CD4-positive, alpha-beta T cell treated with Interleukin-2 at 100 ng/mL for 4 hours (primary cell): ENCODE data around the gene EPN1.
A peak's percentile ranks its signal among the peaks of the same experiment; 100 is the strongest.

ENCODE experiments used
- DNase-seq: peaks from one replicate; pipeline ENCODE4 v3.0.0-alpha.2; 2020; ENCODE audit warnings: low spot score

EPN1 gene

DNA sequence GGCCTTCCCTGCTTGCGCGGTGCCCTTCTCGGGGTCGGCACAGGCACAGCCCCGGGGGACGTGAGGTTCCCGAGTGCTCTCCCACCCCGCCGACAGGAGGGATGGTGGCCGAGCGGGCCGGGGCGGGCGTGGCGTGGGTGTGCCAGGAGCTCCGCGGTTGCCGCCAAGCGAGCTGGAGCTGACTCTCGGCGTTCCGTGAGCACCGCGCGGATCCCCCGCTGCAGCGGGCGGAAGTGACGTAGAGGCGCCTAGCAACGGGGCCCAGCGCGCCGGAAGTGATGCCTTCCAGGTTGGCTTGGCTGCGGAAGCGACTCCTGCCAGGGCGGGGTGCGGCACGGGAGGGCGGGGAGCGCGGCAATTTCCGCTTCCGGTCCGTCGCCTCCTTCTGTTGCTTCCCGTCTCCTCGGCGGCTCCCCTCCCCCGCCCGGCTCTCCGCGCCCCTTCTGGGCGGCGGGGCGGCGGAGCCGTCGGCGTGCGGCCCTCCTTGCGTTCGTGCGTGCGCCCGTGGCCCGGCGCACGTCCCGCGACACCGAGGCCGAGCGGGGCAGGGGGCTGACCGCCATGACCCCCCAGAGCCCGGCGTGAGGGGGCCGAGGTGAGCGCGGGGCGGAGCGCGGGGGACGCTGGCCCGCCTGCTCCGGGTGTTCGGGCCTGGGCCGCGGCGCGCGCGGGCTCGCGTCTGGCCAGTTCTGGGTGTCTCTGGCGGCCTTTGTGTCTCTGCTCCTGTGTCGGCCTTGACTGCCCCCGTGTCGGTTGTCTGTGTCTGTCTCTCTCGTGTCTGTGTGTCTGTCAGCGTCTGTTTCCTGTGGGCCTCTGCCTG, at the start of gene EPN1:
TSS of gene EPN1 (plus strand) at position 386 of the 820 bp plus-strand sequence. CDS start 3,402 bp downstream, outside the sequence.
- peak; percentile 96 for DNase-seq

DNA sequence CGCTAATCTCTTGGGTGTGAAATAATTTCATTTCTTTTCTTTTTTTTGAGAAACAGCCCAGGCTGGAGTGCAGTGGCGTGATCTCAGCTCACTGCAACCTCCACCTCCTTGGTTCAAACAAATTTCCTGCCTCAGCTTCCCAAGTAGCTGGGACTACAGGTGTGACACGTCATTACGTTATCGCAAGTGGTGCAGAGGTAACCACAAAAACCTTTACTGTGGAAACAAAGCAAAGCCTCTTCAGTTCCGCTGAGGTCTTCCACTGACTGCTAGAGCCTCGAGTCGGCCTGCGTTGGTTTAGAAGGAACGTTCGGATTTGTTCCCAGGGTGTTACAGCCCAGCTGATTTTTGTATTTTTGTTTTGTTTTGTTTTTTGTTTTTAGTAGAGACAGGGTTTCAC, 48.7 kb upstream of the EPN1 start:
- DNase-seq = peak; percentile 76

DNA sequence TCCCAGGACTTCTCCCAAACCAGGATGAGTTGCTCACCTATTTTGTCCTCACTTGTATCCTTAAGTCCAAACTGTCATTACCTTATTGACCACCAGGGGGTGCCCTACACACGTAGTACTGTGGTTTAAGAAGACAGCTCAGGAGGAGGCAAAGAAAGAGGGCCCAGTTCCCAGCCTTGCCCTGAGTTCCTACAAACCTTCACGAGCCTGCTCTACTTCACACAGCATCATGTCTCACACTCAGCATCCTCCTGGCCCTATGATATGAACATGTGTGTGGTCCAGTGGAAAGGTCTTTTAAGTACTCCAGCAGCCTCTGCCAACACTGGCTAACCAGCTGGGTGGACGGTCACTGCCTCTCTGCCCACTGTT, 42.6 kb upstream of the EPN1 start:
- peak; percentile 95 for DNase-seq

DNA sequence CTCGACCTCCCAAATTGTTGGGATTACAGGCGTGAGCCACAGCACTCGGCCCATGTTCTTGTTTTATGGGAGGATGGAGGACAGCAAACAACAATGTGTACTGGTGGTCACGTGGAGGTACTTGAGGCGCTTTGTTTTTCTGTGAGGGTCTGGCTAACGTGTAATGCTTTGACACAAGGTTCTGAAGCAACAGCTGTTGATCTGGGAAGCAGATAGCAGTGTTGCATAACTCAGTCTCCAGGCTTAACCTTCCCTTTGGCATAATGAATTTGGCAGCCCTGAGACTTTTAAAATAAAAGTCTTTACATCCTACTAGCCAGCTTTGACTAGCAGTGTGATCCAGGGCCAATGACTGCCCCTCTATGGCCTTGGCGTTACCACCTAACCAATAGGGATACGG, 41.2 kb upstream of the EPN1 start:
- DNase-seq = no peak

DNA sequence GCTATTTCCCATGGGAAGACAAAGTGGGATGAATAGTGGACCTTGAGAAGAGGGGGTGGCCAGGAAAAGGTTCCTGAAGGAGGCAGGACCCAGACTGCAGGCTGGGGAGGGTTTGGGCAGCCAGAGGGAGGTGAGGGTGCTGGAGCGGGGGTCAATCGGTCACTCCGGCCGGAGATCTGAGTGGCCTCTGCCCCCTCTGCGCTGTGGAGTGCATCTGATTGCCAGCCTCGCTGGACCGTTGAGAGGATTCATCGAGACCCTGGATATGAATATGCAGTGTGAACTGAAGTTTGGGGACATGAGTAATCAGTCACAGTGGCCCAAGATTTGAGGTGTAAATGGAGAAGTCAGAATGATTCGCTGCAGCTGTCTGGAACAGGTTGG, 39.7 kb upstream of the EPN1 start:
- peak; percentile 12 for DNase-seq

DNA sequence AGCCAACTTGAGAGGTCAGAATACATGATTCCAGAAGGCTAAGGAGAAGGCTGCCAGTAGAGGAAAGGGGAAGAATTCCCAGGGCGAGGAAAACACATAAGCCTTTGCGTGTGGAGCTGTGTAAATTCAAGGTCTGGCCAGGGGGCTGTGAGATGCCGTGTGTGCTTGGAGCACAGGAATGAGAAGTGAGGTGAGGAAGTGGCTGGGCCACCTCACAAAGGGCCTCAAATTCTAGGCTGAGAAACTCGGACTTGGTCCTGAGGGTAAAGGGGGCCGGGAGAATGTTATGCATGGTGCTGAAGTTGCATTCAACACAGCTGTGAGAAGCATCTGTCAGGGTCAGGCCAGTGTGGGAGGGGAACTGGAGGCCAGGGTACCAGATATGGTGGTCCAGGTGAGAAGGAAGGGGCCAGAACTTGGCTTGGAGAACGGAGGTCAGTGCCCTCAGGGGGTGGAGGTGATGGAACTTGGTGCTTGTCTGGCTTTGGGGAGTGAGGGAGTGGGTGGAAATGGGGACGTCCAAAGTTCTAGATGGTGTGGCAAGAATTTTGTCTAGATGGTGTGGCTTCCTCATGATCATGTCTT, 39.1 kb upstream of the EPN1 start:
- DNase-seq = no peak

DNA sequence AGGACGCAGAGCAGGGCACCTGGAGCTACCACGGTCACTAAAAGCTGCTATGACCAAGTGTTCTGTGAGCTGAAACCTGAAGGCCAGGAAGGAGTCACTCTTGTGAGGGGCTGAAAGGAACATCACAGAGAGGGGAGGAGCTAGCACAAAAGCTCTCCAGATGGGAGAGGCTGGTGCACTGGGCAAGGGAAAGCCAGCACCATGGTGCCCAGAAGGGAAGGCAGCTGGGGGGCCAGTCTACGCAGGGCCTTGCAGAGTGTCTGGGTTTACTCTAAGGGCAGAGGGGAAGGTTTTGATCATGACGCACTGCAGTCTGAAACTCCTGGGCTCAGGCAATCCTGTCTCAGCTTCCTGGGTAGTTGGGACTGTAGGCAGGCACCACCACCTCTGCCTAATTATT, 38.3 kb upstream of the EPN1 start:
- DNase-seq = no peak

DNA sequence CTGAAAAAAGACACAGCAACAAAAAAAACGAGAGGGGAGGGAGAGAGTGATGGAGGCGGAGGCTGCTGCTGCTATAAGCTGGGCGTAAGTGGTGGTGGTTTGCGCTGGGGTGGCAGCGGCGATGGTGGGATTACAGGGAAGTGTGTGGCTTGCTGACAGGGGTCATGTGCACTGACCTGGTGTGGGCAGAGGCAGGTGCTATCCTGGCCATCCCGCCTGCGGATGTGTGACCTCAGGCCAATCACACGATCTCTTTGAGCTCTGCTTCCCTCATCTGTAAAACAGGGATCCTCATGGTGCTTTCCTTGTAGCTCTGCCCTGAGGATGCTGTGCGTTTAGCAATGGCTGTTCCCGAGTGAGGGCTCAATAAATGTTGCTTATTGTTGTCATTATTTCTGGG, 37.5 kb upstream of the EPN1 start:
- DNase-seq = no peak

DNA sequence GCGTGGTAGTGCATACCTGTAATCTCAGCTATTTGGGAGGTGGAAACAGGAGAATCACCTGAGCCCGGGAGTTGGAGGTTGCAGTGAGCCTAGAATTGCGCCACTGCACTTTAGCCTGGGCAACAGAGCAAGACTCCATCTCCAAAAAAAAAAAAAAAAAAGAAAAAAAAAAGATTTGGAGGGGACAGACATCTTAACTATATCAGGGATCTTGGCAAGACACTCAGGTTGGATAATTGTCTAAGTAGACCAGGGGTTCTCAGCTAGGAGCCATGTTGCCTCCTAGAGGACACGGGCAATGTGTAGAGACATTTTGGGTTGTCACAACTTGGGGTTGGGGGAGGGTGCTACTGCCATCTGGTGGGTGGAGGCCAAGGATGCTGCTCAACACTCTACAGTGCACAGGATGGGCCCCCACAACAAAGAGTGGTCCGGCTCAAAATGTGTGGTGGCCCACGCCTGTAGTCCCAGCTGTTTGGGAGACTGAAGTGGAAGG, 36.1 kb upstream of the EPN1 start:
- DNase-seq = peak; percentile 70

DNA sequence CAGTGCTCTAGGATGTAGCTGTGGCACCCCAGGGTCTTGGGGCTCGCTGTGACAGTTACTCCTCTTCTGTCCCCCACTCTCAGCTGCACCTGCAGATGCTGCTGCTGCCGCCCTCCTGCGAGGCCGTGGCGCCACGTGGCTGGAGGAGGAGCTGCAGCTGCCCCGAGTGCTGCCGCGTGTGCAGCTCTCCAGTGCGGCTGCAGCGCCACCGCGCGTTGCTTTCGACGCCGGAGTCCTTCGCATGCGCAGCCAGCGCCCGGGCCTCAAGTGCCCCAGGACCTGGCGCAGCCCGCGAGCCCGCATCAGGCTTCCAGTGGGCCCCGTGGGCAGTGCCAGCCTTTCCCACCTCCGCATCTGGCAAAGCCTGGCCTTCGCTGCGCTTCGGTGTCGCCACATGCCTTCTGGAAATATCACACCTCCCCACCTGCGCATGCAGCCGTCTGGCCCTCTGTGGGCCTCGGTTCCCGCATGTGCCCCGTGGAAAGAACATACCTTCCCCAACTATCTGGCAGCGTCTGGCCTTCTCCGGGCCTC, 34.9 kb upstream of the EPN1 start:
- peak; percentile 73 for DNase-seq

DNA sequence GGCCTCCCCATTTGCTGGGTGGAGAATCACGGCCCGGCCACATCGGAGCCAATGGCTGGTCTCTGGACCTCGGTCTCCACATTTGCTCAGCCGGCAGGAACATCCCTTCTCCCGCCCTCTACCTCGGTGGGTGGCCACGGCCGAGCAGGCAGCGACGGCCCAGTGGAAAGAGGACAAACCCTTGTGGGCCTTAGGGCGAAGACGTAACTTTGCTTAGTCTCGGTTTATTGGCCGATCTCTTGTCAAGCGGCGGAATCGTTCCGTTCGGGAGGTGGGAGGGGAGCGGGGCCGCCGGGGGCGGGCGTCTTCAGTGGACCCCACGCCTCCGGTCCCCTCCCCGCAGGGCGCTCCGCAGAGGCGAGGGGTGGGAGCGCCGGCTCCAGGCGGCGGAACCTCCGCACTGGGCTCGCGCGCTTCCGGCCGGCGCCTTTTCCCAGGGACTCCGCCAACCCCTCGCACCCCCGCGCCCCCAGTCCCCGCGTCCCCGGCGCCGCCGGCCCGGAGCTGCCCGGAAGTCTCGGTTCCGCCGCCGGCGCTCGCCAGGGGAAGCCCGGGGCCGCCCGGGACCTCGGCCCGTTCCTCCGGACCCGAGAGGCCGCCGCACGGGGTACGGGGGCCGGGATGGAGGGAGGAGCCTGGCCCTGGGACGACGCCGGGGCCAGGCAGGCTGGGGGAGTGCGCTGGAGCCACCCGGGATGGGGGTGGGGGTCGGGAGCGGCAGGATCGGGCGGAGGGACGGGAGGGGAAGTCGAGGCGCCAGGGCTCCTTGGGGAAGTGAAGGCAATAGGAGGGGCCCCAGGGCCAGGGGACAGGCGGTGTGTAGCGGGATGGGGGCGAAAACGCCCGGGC, 34.2 kb upstream of the EPN1 start, which contains the start of gene ZNF580:
TSS of gene ZNF580 (plus strand) at position 426 of the 849 bp plus-strand sequence. CDS start 1,507 bp downstream, outside the sequence.
- peak; percentile 55 for DNase-seq

DNA sequence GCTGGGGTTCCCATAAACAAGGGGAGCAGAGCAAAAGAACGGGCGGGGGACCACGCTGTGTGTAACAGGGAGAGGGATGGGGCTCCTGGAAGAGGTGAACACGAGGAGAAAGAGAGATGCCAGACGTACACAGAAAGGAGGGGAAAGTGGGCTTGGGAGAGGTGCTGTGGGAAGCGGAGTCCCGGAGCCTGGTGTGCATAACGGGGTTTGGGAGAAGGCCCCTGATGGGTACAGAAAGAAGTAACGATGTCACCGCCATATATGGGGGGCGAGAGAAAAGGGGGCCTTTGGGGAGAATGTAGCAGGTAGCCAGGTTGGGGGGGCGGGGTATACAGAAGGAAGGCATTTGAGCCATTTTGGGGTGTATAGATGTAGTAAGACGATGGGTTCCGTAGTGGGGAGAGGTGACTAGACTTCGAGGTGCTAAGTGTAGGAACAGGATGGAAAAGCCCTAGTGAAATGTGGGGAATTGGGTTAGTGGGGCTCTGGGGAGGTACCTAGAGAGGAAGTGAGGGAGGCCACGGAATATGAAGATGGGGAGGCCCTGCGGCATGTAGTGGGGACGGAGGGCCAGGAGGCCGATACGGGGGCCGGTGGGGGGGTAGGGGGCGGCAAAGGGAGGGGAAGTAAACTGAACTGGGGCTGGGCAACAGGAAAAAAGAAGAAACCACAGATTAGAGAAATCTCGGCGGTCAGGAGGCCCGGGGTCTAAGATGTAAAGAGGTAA, 33.4 kb upstream of the EPN1 start:
- DNase-seq = peak; percentile 37

DNA sequence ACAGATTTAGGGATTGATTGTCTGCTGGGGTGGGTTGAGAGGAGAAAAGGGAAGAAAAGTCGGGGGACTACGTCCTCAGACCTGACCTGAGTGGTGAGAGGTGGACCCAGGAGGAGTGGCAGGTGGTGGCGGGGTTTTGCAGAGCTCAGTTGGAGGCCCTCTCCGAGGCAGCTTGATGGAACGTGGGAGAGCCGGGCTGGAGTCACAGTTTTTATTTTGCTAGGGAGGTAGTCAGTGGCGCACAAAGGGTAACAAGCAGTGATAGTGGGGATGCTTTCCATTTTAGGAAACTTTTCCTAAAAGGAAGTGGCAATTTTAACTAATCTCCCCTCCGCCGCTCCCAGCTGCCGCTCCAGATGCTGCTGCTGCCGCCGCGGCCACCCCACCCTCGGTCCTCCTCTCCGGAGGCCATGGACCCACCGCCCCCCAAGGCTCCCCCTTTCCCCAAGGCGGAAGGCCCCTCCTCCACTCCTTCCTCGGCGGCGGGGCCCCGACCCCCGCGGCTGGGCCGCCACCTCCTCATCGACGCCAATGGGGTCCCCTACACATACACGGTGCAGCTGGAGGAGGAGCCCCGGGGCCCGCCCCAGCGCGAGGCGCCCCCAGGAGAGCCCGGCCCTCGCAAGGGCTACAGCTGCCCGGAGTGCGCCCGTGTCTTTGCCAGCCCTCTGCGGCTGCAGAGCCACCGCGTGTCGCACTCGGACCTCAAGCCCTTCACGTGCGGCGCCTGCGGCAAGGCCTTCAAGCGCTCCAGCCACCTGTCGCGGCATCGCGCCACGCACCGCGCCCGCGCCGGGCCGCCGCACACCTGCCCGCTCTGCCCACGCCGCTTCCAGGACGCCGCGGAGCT, 32.6 kb upstream of the EPN1 start:
- DNase-seq = peak; percentile 16

DNA sequence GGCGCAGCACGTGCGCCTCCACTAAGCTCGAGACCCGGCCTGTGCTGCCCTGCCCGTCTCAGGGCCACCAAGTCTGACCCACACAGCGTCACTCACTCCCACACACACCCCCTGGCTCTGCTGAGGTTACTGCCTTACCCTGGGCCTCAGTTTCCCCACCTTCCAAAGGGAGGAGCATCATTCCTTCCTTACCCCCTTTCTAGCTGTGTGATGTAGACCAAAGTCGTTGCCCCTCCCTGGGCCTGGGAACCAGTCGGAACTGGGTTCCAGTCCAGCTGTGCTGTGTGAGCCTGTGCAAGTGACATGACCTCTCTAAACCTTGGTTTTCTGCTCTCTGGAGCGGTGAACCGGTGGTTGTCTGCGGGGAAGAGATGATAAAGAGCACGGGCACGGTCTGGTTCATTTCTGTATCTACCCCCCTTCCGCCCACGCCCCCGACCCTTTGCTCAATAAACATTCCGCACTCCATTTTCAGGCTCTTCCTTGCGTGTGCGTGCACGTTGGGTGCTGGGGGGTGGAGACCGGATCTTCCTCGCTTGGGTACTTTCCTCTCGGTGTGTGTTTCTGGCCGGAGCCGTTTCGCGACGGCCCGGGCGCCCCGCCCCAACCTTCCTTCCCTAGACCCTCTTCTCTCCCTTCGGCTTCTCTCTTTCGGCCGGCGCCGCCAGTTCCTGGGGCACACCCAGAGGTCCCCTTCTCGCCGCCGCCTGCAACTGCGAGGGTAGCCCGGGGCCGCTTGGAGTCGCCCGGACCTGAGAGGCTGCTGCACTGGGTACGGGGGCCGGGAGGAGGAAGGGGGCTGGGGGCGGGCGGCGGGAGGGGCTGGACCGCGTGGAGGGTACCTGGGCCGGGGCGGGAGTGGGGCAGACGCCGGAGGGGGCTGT, 31.8 kb upstream of the EPN1 start, which contains the start of gene ZNF581:
TSS of gene ZNF581 (plus strand) at position 647 of the 884 bp plus-strand sequence. CDS start 923 bp downstream, outside the sequence.
- peak; percentile 83 for DNase-seq

DNA sequence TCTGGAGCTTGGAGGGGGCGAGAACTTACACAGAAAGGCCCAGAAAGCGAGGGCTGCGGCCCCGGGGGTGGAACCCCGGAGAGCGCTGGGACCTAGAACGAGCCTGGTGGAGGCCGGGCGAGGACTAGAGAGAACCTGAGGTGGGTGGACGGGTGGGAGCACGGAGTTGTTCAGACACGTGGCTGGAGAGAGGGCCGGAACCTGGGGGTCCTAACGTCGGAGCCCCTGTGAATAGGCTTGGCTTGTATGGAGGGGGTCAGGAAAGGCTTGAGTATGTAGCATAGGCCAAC, 31.2 kb upstream of the EPN1 start:
- no peak for DNase-seq

DNA sequence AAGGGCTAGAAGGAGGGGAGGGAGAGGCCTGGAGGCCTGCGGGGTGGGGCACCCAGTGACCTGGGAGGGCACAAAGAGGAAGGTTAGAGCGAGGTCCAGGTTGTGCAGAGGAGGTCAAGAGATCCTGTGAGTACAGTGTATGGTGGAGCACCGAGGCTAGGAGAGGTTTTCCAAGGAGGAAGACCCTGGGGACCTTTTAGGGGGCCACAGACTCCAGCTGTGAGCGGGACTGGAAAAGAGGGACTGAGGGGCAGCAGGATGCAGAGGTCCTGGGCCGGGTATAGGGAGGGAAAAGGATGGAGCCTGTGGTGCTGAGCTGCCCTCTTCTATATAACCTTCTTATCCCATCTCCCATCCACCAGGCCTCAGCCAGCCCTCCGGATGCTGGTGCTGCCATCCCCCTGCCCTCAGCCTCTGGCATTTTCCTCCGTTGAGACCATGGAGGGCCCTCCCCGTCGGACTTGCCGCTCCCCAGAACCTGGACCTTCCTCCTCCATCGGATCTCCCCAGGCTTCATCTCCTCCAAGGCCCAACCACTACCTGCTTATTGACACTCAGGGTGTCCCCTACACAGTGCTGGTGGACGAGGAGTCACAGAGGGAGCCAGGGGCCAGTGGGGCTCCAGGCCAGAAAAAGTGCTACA, 30.7 kb upstream of the EPN1 start:
- DNase-seq = no peak

DNA sequence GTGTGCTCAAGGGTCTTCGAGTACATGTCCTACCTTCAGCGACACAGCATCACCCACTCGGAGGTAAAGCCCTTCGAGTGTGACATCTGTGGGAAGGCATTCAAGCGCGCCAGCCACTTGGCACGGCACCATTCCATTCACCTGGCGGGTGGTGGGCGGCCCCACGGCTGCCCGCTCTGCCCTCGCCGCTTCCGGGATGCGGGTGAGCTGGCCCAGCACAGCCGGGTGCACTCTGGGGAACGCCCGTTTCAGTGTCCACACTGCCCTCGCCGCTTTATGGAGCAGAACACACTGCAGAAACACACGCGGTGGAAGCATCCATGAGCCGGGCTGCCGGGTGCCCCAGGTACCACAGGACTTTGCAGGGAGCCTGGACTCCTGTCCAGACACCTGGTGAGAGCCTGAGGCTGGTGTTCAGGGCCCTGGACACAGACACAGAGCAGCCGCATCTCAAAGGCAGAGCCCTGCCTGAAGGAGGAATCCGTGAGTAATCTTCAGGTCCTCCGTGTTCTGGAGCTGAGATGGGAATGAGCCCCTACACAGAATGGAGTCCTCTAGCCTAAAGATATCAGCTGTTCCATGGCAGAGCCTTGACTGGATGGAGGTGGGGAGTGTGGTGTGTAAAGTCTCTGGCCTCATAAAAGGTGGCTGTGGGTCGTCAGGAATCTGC, 30.0 kb upstream of the EPN1 start:
- no peak for DNase-seq

DNA sequence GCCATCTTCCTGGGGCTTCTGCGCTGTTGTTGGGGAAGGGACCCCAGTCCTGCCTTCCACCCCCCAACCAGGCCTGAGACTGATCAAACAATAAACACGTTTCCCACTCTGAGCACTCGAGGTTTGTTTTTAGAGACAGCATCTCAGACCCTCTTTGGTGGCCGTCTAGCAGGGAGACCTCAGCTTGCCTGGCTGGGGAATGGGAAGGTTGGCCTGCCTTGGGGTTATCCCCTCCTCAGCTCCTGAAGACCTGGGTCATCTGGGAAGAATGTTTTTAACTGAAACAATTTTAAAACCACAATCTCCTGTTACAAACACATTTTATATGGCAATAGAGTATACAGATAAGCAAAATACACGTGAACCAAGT, 29.5 kb upstream of the EPN1 start:
- no peak for DNase-seq
